Psoas muscle (tissue), 8 donors: ENCODE results near the gene FAM98B. TPM values are rescaled to one million over a fixed set of nuclear protein-coding genes. Genes with fewer than 3 reads are reported as not detected.

ENCODE experiments used
- ATAC-seq, 4 donors: fragments of 200-7000 bp; cut with Tn5 transposase; one replicate each; pipeline ENCODE4 v1.9.1; 2020; ENCODE audit warnings: moderate library complexity in 3 of 4, mild to moderate bottlenecking in 2 of 4
- DNase-seq, 2 donors: peaks; one replicate each; pipeline ENCODE4 v3.0.0-alpha.2; 2020
- H3K27ac ChIP-seq: fragments of 200-600 bp; one replicate; pipeline ENCODE4 v1.8.0; 2022
- H3K27me3 ChIP-seq, 3 donors: fragments of 200-600 bp in 1 of 3; one replicate each; pipeline versions ENCODE4 v1.6.1 to v1.8.0; 2013 to 2022; ENCODE audit warnings: low read length in 2 of 3, mild to moderate bottlenecking in 2 of 3, moderate library complexity in 1 of 3; ENCODE audit not compliant: insufficient read depth in 3 of 3
- H3K36me3 ChIP-seq, 2 donors: fragments of 200-600 bp in 1 of 2; one replicate each; pipeline versions ENCODE4 v1.6.1 to v1.8.0; 2013 to 2022; ENCODE audit warnings: low read depth in 1 of 2, mild to moderate bottlenecking in 1 of 2, moderate library complexity in 1 of 2; ENCODE audit not compliant: insufficient read depth in 1 of 2
- H3K4me1 ChIP-seq: fragments of 200-600 bp; one replicate; pipeline ENCODE4 v1.8.0; 2022
- H3K4me3 ChIP-seq: fragments of 200-600 bp; one replicate; pipeline ENCODE4 v1.8.0; 2022; ENCODE audit warnings: mild to moderate bottlenecking
- H3K9me3 ChIP-seq: fragments of 200-600 bp; one replicate; pipeline ENCODE4 v1.8.0; 2022
- WGBS, 3 donors: extraction: QIAGEN DNeasy Blood & Tissue Kit; methylation state at CpG; one replicate each; pipeline versions ENCODE4 v1.1.6 to v1.1.7; 2013; 5-methylcytosine and 5-hydroxymethylcytosine counted together
- intact Hi-C, 2 donors: fragments of 100-400 bp; cut with DNase I; formaldehyde crosslinking; loops; one replicate each; pipeline versions ENCODE4 v1.11.0 to v1.14.2; 2022
- polyA plus RNA-seq, 3 donors: library from polyadenylated mRNA; stranded (reverse); fragments of 200-250 nt; gene quantifications; one replicate each; pipeline ENCODE4 v1.2.3, GENCODE V29; 2013
- total RNA-seq, 4 donors: library from RNA; stranded (reverse); fragmentation: NEBNext Ultra II Directional in 2 of 4; extraction: Animal tissue kit (Norgen Biotek cat#: 25700) in 2 of 4; gene quantifications; one replicate each; pipeline versions ENCODE4 v1.2.1 to v1.2.4, GENCODE V29; 2021 to 2023
- TF ChIP-seq, protein P1 (sequence below): fragments of 200-600 bp; IDR thresholded peaks from one replicate; pipeline ENCODE4 v1.8.0; 2022; ENCODE audit warnings: antibody characterized with exemption
- donor health status: healthy with polysubstance abuse.
- donor health status: DM: no; HTN: no; CAD: no; lungs with moderate emphysema.
- donor health status: Bipolar disorder and iron deficiency.
- donor health status: healthy.
- donor health status: DM: yes; HTN: yes; CAD: no.
- donor health status: DM: no; HTN: no; CAD: no.
- donor health status: DM: no; HTN: no; CAD: no.
- donor health status: DM: yes; HTN: yes; CAD: no.

FAM98B gene
- total and polyA plus RNA-seq, 7 donors: 6.8 to 18.5 (median 13.5) TPM

DNA sequence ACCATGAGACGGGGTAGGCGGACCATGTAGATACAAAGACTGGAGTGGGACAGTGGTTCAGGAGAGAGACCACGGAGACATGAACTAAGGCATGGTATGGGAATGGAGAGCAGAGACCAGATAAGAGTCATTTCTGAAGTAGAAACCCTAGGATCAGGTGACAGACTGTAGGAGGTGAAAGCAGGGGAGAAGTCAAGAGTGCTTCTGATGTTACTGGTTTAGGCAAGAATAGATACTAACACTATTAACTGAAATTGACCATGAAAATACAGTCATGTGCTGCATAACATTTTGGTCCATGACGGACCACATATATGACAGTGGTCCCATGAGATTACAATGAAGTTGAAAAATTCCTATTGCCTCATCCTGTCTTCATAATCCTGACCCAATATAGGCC lies 69.0 kb downstream of the FAM98B start:
- no peaks in the 10 kb centered on the region for H3K9me3 ChIP-seq
- H3K27ac ChIP-seq: no peak overlapping the region
- DNase-seq (no peak), ATAC-seq (no peak)
- 79 to 81% (median 79%) methylated on average over 4 of the region's 4 CpGs for WGBS, 3 donors
- H3K4me1 ChIP-seq: no peaks in the 10 kb centered on the region
- TF ChIP-seq, protein P1, sequence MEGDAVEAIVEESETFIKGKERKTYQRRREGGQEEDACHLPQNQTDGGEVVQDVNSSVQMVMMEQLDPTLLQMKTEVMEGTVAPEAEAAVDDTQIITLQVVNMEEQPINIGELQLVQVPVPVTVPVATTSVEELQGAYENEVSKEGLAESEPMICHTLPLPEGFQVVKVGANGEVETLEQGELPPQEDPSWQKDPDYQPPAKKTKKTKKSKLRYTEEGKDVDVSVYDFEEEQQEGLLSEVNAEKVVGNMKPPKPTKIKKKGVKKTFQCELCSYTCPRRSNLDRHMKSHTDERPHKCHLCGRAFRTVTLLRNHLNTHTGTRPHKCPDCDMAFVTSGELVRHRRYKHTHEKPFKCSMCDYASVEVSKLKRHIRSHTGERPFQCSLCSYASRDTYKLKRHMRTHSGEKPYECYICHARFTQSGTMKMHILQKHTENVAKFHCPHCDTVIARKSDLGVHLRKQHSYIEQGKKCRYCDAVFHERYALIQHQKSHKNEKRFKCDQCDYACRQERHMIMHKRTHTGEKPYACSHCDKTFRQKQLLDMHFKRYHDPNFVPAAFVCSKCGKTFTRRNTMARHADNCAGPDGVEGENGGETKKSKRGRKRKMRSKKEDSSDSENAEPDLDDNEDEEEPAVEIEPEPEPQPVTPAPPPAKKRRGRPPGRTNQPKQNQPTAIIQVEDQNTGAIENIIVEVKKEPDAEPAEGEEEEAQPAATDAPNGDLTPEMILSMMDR: no peak
- peaks cover 0 to 4% (median 3%) of the 10 kb centered on the region in 3 donors for H3K27me3 ChIP-seq
- intact Hi-C loops: no loop called here
- H3K36me3 ChIP-seq: no peaks in the 10 kb centered on the region
- H3K4me3 ChIP-seq: no peak overlapping the region

DNA sequence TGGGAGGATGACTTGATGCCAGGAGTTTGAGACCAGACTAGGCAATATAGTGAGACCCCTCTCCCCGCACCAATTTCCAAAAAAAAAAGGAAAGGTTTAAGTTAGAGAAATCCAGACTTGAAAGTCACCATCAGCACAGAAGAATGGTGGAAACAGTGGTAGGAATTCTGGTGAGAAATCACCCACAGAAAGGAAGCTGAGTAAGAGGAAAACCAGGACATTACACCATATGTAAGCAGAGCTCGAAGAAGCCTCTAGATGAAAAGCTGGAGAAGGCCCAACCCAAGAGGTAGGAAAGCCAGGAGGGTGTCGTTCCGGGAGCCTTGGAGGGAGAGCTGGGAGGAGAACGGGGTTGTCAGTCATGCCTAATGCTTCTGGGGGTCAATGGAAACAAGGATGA lies 70.2 kb downstream of the FAM98B start:
- WGBS, 3 donors: 85 to 87% (median 86%) methylated on average over 5 of the region's 5 CpGs
- intact Hi-C loops: no loop called here
- no peaks in the 10 kb centered on the region for H3K27me3 ChIP-seq
- DNase-seq: no peak
- H3K4me3 ChIP-seq: no peak overlapping the region
- H3K4me1 ChIP-seq: no peaks in the 10 kb centered on the region
- H3K9me3 ChIP-seq: no peaks in the 10 kb centered on the region
- no peaks in the 10 kb centered on the region for H3K36me3 ChIP-seq
- no peak overlapping the region for H3K27ac ChIP-seq
- TF ChIP-seq, protein P1: no peak
- no peak for ATAC-seq

DNA sequence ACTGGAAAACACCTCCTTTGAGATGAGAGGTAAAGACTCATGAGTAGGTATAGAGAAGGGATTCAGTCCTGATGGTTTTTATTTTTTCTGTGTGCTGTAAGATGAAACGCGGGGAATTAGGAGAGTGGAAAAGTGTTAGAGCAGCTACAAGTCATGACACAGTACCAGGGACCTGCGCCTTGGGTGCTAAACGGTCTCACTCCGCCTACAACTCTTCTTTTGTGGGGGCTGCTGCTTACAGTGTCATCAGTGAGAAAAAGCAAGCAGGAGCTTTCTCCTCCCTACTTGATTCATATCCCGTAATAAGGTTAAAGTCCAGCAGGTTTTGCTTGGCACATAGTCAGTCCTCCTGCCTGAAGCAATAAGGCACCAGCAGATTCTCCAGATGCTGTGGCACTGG lies 71.6 kb downstream of the FAM98B start:
- no peak overlapping the region for H3K27ac ChIP-seq
- intact Hi-C loops: no loop called here
- no peak for ATAC-seq
- DNase-seq: no peak
- no peaks in the 10 kb centered on the region for H3K36me3 ChIP-seq
- H3K9me3 ChIP-seq: no peaks in the 10 kb centered on the region
- no peak overlapping the region for H3K4me3 ChIP-seq
- TF ChIP-seq, protein P1: no peak
- 82 to 89% (median 87%) methylated on average over 6 of the region's 6 CpGs for WGBS, 3 donors
- no peaks in the 10 kb centered on the region for H3K4me1 ChIP-seq
- no peaks in the 10 kb centered on the region for H3K27me3 ChIP-seq

DNA sequence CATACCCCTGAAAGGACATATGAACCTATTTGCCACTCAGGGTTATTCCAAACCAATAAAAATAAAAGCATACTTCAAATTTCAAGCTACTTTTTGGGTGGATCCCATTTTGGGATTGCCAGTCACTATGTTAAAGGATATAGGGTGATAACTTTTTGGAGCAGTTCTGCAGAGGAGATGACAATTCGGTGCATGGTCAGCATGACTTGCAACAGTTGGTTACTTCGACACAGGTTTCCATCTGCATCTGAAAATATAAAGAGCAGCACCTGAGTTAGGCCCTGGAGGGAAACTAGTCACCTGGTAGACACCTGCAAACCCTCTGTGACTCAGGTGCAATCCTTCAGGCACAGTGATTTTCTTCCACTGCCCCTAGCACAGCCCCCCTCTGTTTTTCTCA lies 72.2 kb downstream of the FAM98B start:
- ATAC-seq: no peak
- no peaks in the 10 kb centered on the region for H3K9me3 ChIP-seq
- 87 to 93% (median 89%) methylated on average over 2 of the region's 2 CpGs for WGBS, 3 donors

DNA sequence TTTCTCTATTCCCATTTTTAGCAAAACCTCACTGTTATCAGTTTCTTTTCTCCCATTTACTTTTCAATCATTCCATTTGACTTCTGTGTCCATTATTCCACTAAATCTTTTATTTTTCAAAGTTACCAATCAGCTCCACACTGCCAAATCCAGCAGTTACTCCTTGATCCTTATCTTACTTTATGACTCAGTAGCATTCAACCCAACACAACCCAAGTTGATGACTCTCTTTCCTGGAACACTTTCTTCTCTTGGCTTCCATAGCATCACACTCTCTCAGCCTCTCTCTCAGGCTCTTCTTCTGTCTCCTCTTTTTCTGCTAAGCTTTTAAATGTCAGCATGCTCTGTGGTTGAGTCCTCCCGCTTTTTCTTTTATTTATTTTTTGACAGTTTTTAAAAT lies 74.4 kb downstream of the FAM98B start:
- intact Hi-C loops: no loop called here
- no peak overlapping the region for H3K4me3 ChIP-seq
- no peak for ATAC-seq
- no peaks in the 10 kb centered on the region for H3K4me1 ChIP-seq
- no peaks in the 10 kb centered on the region for H3K9me3 ChIP-seq
- TF ChIP-seq, protein P1: no peak
- no peak for DNase-seq
- WGBS, 3 donors: 93 to 98% (median 94%) methylated on average over 1 of the region's 1 CpG
- H3K27ac ChIP-seq: no peak overlapping the region
- no peaks in the 10 kb centered on the region for H3K36me3 ChIP-seq
- H3K27me3 ChIP-seq: no peaks in the 10 kb centered on the region

More for the DNA sequence above, 72.2 kb downstream of the FAM98B start:
- intact Hi-C loops: no loop called here
- Histone ChIP-seq H3K4me1 (no peaks in the 10 kb centered on the region), H3K36me3 (no peaks in the 10 kb centered on the region), H3K27me3 (no peaks in the 10 kb centered on the region), H3K4me3 (no peak overlapping the region), H3K27ac (no peak overlapping the region)
- TF ChIP-seq, protein P1: no peak
- DNase-seq: no peak
